ENCODE data around the gene ABHD16A. TPM values are rescaled to one million over a fixed set of nuclear protein-coding genes. Genes with fewer than 3 reads are reported as not detected.

Gene ABHD16A
- polyA plus RNA-seq, 1 experiment, result 53.3 TPM

- H3K36me3 ChIP-seq (ENCODE audit: control insufficient read depth, insufficient read depth, low read length), result peaks cover 3% of the 10 kb centered on the region; the same call in 1 of the 2 replicates
- CTCF ChIA-PET, result interaction anchor here (0.5 to 2.0 kb wide), 2 partner anchors 69 to 88 kb away, joined by 3 to 5 read pairs; no protein-coding TSS in a partner anchor
- H3K27me3 ChIP-seq (ENCODE audit: control insufficient read depth, insufficient read depth, low read length), result no peaks in the 10 kb centered on the region
- POLR2A ChIA-PET, result no interaction called here
- no peak for DNase-seq (ENCODE audit: low read depth)
- no peak for TF ChIP-seq CTCF (IDR thresholded peaks at IDR 0.05; ENCODE audit: insufficient read depth, low read depth, low read length)
- H3K4me3 ChIP-seq (ENCODE audit: low read depth, low read length), result no peak overlapping the region
These were observed 2.3 kb downstream of the ABHD16A start for GRCh38 chr6:31700740-31701401.

- H3K4me3 ChIP-seq (ENCODE audit: low read depth, low read length), result no peak overlapping the region
- ChIA-PET POLR2A (no interaction called here), CTCF (no interaction called here)
- DNase-seq (ENCODE audit: low read depth), result no peak
- H3K36me3 ChIP-seq (ENCODE audit: control insufficient read depth, insufficient read depth, low read length), result peaks cover 18% of the 10 kb centered on the region
- no peak for TF ChIP-seq CTCF (IDR thresholded peaks at IDR 0.05; ENCODE audit: insufficient read depth, low read depth, low read length)
- H3K27me3 ChIP-seq (ENCODE audit: control insufficient read depth, insufficient read depth, low read length), result no peaks in the 10 kb centered on the region
These were observed 5.6 kb downstream of the ABHD16A start for GRCh38 chr6:31697555-31697954.

GRCh38 chr6:31693535-31693934 is 9.6 kb downstream of the ABHD16A start:
- no peak for TF ChIP-seq CTCF (IDR thresholded peaks at IDR 0.05; ENCODE audit: insufficient read depth, low read depth, low read length)
- Histone ChIP-seq H3K36me3 (ENCODE audit: control insufficient read depth, insufficient read depth, low read length) (peaks cover 36% of the 10 kb centered on the region), H3K27me3 (ENCODE audit: control insufficient read depth, insufficient read depth, low read length) (no peaks in the 10 kb centered on the region), H3K4me3 (ENCODE audit: low read depth, low read length) (no peak overlapping the region)
- CTCF ChIA-PET, result no interaction called here
- no peak for DNase-seq (ENCODE audit: low read depth)
- POLR2A ChIA-PET, result no interaction called here

GRCh38 chr6:31692886-31693285 is 10.2 kb downstream of the ABHD16A start:
- ChIA-PET POLR2A (no interaction called here), CTCF (interaction anchor here (2.1 kb wide), 1 partner anchor 12 kb away, joined by 12 read pairs; the partner anchor contains the start of gene LY6G5C)
- TF ChIP-seq CTCF (IDR thresholded peaks at IDR 0.05; ENCODE audit: insufficient read depth, low read depth, low read length), result no peak
- H3K4me3 ChIP-seq (ENCODE audit: low read depth, low read length), result no peak overlapping the region
- H3K27me3 ChIP-seq (ENCODE audit: control insufficient read depth, insufficient read depth, low read length), result no peaks in the 10 kb centered on the region
- DNase-seq (ENCODE audit: low read depth), result no peak
- H3K36me3 ChIP-seq (ENCODE audit: control insufficient read depth, insufficient read depth, low read length), result peaks cover 41% of the 10 kb centered on the region

- ChIA-PET CTCF (interaction anchor here (2.1 kb wide), 1 partner anchor 11 kb away, joined by 12 read pairs; the partner anchor contains the start of gene LY6G5C), POLR2A (no interaction called here)
- DNase-seq (ENCODE audit: low read depth), result no peak
- Histone ChIP-seq H3K27me3 (ENCODE audit: control insufficient read depth, insufficient read depth, low read length) (no peaks in the 10 kb centered on the region), H3K4me3 (ENCODE audit: low read depth, low read length) (no peak overlapping the region), H3K36me3 (ENCODE audit: control insufficient read depth, insufficient read depth, low read length) (peaks cover 43% of the 10 kb centered on the region)
- TF ChIP-seq CTCF (IDR thresholded peaks at IDR 0.05; ENCODE audit: insufficient read depth, low read depth, low read length), result no peak
These were observed 10.8 kb downstream of the ABHD16A start for GRCh38 chr6:31692353-31692752.

Data from BJ (cell line).